Measurements from ENCODE around the gene CTR9.
A peak's percentile ranks its signal among the peaks of the same experiment; 100 is the strongest.

The CTR9 gene

GRCh38 chr11:10750838-10751580 lies at the start of gene CTR9:
CTR9 (plus strand) TSS chr11:10751246; CDS start chr11:10751413, 167 bp downstream.
- peak; percentile 76 to 86 (median 78) for DNase-seq (ENCODE audit: low read depth in 3 of 3)

GRCh38 chr11:10701982-10702381 lies 49.1 kb upstream of the CTR9 start:
- no peak for DNase-seq (ENCODE audit: low read depth in 3 of 3)

- DNase-seq (ENCODE audit: low read depth in 3 of 3), result no peak
Observed at GRCh38 chr11:10708131-10708530, 42.9 kb upstream of the CTR9 start.

- DNase-seq (ENCODE audit: low read depth in 3 of 3), result no peak
Observed at GRCh38 chr11:10709299-10710086, 41.6 kb upstream of the CTR9 start.

- no peak for DNase-seq (ENCODE audit: low read depth in 3 of 3)
Observed at GRCh38 chr11:10715571-10715970, 35.5 kb upstream of the CTR9 start.

GRCh38 chr11:10716122-10716521 lies 34.9 kb upstream of the CTR9 start:
- DNase-seq (ENCODE audit: low read depth in 3 of 3), result no peak

GRCh38 chr11:10716543-10717259 lies 34.3 kb upstream of the CTR9 start:
- no peak for DNase-seq (ENCODE audit: low read depth in 3 of 3)

- no peak for DNase-seq (ENCODE audit: low read depth in 3 of 3)
Observed at GRCh38 chr11:10719616-10720015, 31.4 kb upstream of the CTR9 start.

- no peak for DNase-seq (ENCODE audit: low read depth in 3 of 3)
Observed at GRCh38 chr11:10720881-10721376, 30.1 kb upstream of the CTR9 start.

GRCh38 chr11:10722307-10722706 lies 28.7 kb upstream of the CTR9 start:
- DNase-seq (ENCODE audit: low read depth in 3 of 3), result no peak

- no peak for DNase-seq (ENCODE audit: low read depth in 3 of 3)
Observed at GRCh38 chr11:10725114-10725906, 25.7 kb upstream of the CTR9 start.

- no peak for DNase-seq (ENCODE audit: low read depth in 3 of 3)
Observed at GRCh38 chr11:10725907-10726253, 25.2 kb upstream of the CTR9 start.

- no peak for DNase-seq (ENCODE audit: low read depth in 3 of 3)
Observed at GRCh38 chr11:10727146-10727851, 23.7 kb upstream of the CTR9 start.

- DNase-seq (ENCODE audit: low read depth in 3 of 3), result no peak
Observed at GRCh38 chr11:10728154-10728553, 22.9 kb upstream of the CTR9 start.

GRCh38 chr11:10728789-10729472 lies 22.1 kb upstream of the CTR9 start:
- DNase-seq (ENCODE audit: low read depth in 3 of 3), result no peak

- no peak for DNase-seq (ENCODE audit: low read depth in 3 of 3)
Observed at GRCh38 chr11:10730151-10730550, 20.9 kb upstream of the CTR9 start.

- DNase-seq (ENCODE audit: low read depth in 3 of 3), result no peak
Observed at GRCh38 chr11:10731064-10731680, 19.9 kb upstream of the CTR9 start.

GRCh38 chr11:10735481-10736475 lies 15.3 kb upstream of the CTR9 start:
- DNase-seq (ENCODE audit: low read depth in 3 of 3), result peak; percentile 65 to 83 (median 75)

Measured in stimulated activated CD4-positive, alpha-beta T cell treated with anti-CD3 and anti-CD28 coated beads, TNF-alpha, amount 100 ng/mL, for 4 hours (primary cell).